Fibroblast of skin of right biceps (primary cell): ENCODE data around the gene CTSL.
A peak's percentile ranks its signal among the peaks of the same experiment; 100 is the strongest.

ENCODE experiments used
- DNase-seq: peaks from one replicate; pipeline ENCODE4 v3.0.0-alpha.2; 2013

Gene CTSL

DNA sequence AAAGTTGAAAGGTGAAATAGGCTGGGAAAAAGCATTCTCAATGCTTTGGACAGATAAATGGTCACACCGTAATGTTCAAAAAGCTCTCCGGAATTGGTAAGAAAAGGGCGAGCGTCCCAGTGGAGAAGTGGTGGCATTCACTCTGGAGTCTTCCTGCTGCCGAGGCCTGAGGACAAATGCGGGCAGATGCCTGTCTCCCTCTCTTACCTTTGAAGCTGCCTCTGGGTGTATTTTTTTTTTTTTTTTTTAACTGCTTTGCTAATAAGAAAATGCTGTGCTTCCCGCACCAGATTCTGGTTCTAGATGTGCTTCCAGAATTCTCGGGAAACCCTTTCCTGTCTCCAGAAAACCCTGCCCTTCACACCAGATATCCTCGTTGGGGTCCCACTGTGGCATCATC, 24.4 kb upstream of the CTSL start:
- no peak for DNase-seq

- peak; percentile 74 for DNase-seq
Measured at GRCh38 chr9:87701931-87702421, 23.9 kb upstream of the CTSL start.

GRCh38 chr9:87702921-87703320, 23.0 kb upstream of the CTSL start:
- no peak for DNase-seq

GRCh38 chr9:87703636-87704276, 22.2 kb upstream of the CTSL start:
- DNase-seq: no peak

DNA sequence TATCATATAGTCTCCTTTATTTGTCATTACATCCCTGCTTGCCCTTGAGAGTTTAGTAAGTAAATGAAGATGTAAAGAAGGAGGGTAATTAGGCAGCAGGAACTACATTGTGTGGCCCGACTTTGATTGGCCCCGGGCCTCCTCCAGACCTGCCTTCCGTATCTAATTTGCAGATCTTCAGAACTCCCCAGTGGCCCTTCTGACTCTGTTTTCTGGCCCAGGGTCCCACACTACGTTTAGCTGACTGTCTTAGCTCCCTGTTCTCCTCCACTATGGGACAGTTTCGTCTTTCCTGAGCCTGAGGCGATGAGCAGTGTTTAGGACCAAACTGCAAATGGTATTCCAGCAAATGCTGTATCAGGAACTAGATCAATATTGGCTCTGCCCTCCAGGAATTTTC, 21.6 kb upstream of the CTSL start:
- no peak for DNase-seq

DNA sequence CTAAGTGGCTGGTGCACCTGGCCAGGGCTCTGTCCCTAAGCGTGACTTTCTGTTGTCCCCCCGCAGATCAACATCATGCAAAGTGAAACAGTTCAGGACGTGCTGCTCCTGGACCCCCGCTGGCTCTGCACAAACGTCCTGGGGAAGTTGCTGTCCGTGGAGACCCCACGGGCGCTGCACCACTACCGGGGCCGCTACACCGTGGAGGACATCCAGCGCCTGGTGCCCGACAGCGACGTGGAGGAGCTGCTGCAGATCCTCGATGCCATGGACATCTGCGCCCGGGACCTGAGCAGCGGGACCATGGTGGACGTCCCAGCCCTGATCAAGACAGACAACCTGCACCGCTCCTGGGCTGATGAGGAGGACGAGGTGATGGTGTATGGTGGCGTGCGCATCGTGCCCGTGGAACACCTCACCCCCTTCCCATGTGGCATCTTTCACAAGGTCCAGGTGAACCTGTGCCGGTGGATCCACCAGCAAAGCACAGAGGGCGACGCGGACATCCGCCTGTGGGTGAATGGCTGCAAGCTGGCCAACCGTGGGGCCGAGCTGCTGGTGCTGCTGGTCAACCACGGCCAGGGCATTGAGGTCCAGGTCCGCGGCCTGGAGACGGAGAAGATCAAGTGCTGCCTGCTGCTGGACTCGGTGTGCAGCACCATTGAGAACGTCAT, 19.7 kb upstream of the CTSL start:
- no peak for DNase-seq

DNA sequence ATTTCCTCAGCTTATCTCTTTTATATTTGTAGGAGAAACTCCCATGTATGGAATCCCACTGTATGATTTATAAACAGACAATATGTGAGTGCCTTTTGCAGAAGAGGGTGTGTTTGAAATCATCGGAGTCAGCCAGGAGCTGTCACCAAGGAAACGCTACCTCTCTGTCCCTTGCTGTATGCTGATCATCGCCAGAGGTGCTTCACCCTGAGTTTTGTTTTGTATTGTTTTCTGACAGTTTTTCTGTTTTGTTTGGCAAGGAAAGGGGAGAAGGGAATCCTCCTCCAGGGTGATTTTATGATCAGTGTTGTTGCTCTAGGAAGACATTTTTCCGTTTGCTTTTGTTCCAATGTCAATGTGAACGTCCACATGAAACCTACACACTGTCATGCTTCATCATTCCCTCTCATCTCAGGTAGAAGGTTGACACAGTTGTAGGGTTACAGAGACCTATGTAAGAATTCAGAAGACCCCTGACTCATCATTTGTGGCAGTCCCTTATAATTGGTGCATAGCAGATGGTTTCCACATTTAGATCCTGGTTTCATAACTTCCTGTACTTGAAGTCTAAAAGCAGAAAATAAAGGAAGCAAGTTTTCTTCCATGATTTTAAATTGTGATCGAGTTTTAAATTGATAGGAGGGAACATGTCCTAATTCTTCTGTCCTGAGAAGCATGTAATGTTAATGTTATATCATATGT, 18.0 kb upstream of the CTSL start:
- DNase-seq: peak; percentile 45

DNA sequence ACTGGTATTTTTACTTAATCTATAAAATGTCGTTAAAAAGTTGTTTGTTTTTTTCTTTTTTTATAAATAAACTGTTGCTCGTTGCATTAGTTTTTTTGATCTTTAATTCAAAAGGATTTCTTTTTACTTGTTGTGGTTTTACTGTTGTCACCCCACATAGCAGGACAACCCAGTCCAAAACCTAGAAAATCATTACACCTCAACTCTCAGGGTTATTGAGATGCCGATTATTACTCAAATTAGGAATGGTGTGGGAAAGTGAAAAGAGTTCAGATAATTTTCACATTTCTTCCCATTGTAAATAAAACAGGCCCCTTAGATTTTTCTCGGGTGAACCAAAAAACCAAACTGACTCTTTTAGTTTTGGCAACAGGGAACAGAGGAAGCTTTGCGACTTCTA, 17.4 kb upstream of the CTSL start:
- DNase-seq: no peak

DNA sequence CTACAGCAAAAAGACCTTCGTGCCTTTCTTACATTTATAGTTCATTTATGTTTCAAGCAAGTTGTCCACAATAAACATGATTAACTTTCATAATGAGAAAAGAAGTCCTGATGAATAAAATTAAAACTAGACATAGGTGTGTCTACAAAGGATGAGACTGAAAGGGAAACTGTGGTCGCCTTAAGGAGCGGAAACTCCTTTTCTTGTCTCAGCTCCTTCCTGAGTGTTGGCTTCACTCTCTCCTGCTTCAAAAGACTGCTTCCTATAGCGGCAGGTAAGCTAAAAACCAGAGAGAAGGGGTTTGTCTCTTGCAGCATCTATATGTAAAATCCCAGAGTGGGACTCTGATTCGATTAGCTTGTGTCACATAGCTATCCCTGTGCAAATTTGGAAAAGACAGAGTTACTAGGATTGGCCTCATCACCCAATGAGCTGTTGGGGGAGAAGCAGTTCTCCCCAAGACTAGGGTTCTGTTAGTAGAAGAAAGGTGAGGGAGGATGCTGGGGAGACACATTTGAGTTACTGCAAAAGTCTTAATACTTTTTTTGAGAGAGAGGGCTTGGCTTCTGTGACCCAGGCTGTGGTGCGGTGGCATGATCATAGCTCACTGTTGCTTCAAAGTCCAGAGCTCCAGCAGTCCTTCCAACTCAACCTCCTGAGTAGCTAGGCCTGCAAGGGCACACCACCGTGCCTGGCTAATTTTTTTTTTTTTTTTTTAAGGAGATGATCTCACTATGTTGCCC, 16.8 kb upstream of the CTSL start:
- DNase-seq: no peak

DNA sequence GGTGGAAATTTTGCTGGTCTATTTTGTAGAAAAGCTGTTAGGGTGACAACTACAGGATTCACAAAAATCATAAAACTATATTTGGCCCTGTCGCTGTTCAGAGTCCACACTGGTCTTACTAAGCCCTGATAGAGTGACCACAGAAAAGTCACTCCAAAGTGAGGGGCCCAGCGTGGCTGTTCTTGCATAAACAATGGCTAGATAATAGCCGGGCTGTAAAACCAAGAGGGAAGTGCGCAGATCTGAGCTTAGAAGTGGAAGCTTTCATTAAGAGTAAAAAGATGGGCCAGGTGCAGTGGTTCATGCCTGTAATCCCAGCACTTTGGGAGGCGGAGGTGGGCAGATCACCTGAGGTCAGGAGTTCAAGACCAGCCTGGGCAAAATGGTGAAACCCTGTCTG, 15.5 kb upstream of the CTSL start:
- no peak for DNase-seq

DNA sequence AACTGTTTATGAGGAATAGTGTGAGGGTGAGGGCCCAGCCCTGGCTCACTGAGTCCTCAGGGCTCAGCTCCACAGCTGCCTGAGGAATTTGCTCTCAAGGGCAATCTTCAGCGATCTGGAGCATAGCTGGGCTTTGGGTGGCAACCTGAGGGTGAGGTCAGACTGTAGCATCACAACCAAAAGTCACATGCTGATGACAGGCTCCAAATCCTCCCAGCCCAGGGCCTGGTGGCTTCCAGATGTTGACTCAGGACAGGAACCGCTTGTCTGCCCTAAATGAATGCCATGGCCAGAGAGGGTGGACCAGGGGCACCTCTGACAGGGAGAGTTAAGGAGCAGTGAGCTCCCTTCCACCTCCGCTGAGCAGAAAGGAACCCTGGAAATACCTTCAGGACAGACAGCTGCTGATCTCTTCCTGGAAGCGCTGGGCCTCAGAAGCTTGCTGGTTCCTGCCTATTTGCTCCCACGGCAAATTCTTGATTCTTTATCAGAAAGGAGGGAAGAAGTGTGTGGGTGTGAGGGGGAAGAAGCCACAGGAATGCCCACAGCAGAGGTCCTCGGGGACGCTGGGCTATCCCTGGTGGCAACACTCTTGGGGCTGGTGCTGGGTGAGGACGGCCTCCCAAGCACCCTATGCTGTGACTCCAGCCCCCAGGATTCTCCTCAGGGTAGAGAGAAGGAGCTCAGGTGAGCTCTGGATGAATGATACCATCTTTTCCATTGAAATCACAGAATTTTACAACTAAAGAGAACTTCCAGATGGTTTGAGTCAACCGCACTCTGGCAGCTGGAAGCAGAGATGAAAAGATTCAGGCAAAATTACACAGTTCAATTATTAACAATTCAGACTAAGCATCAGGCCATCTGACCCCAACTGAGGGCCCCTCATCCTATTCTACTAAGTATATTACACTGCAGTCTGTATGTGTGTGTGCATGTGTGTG, 13.8 kb upstream of the CTSL start:
- DNase-seq: peak; percentile 74

GRCh38 chr9:87712801-87713277, 13.1 kb upstream of the CTSL start:
- DNase-seq: no peak

DNA sequence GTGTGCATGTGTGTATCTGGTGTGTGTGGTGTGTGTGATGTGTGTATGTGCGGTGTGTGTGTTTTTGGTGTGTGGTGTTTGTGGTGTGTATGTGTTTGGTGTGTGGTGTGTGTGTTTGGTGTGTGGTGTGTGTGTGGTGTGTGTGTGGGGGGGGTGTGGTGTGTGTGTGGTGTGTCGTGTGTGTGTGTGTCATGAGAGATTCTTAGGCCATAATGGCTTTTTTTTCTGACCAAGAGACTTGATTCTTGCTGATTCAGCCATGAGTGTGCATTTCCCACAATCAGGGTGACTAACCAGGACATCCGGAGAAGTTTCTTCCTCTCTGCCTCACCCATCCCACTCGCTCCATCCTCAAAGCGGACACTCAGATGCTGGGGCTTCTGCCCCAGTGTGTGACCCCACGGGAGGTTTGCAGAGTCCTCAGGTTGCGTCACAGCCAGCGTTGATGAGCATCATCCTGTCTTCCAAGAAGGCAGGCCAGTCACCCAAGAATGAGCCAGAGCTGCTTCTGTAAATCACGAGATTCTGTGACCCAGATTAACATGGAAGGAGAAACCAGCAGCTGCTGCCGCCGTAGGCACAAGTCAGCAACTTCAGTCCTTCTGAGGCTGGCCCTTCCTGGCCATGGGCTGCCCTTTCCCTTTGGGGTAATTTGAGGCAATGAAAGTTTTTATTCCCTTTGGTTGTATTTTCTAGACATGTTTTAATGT, 12.5 kb upstream of the CTSL start:
- DNase-seq: peak; percentile 99

- DNase-seq: peak; percentile 58
Measured at GRCh38 chr9:87713988-87714330, 12.0 kb upstream of the CTSL start.

DNA sequence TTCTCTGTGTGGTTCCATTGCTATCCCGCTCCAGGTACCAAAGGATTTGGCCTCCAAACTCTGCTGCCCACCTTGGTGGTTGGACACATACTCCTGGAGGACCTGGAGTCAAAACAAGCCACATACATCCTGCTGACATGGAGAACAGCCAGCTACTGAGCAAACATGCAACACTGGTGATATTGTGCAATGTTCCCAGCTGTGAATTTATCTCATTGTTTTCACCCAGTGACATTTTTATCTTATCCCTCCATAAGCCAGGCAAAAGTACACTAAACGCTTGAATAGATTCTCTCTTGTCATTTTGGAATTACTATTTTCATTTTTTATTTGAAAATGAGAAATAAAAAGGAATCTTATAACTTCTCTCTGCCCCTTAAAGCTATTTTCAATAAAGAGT, 11.1 kb upstream of the CTSL start:
- DNase-seq: peak; percentile 80

DNA sequence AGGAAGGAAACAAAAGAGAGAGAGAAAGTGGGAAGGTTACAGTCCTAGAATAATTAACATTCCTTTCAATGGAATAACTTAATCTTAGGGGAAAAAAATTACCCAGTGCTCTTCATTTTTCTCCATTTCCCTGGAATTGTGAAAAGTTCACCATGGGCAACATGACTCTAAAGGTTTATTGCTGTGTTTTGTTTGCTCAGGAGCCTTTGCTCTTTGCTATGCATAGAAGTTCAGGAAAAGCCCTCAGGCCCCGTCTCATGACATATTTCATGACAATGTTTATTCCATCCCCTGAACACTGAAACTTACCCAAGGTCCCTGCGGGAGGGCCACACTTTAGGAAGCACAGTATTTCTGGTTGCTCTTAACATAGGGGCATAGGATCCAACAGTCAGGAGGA, 9.8 kb upstream of the CTSL start:
- peak; percentile 26 for DNase-seq

GRCh38 chr9:87717456-87717855, 8.5 kb upstream of the CTSL start:
- DNase-seq: no peak

GRCh38 chr9:87718231-87718630, 7.7 kb upstream of the CTSL start:
- no peak for DNase-seq

- no peak for DNase-seq
Measured at GRCh38 chr9:87718852-87719612, 6.9 kb upstream of the CTSL start.

GRCh38 chr9:87720173-87720572, 5.7 kb upstream of the CTSL start:
- no peak for DNase-seq
